Upper lobe of right lung (tissue), 1 donor: ENCODE data around the gene PPM1F. TPM values are rescaled to one million over a fixed set of nuclear protein-coding genes. Genes with fewer than 3 reads are reported as not detected.
A peak's percentile ranks its signal among the peaks of the same experiment; 100 is the strongest.

Experiments used
- ATAC-seq: fragments of 200-7000 bp; cut with Tn5 transposase; one replicate; pipeline ENCODE4 v1.9.1; 2020; ENCODE audit warnings: mild to moderate bottlenecking, moderate library complexity
- DNase-seq: peaks from one replicate; pipeline ENCODE4 v3.0.0-alpha.2; 2020
- H3K27ac ChIP-seq: fragments of 200-600 bp; one replicate; pipeline ENCODE4 v1.8.0; 2022
- H3K27me3 ChIP-seq: fragments of 200-600 bp; one replicate; pipeline ENCODE4 v1.8.0; 2022; ENCODE audit warnings: mild to moderate bottlenecking
- H3K36me3 ChIP-seq: fragments of 200-600 bp; one replicate; pipeline ENCODE4 v1.8.0; 2022
- H3K4me1 ChIP-seq: fragments of 200-600 bp; one replicate; pipeline ENCODE4 v1.8.0; 2022
- H3K4me3 ChIP-seq: fragments of 200-600 bp; one replicate; pipeline ENCODE4 v1.8.0; 2022; ENCODE audit warnings: mild to moderate bottlenecking
- H3K9me3 ChIP-seq: fragments of 200-600 bp; one replicate; pipeline ENCODE4 v1.8.0; 2022
- intact Hi-C: fragments of 100-400 bp; cut with DNase I; formaldehyde crosslinking; loops from one replicate; pipeline ENCODE4 v1.11.0; 2022
- total RNA-seq: library from RNA; stranded (reverse); fragmentation: NEBNext Ultra II Directional; extraction: Animal tissue kit (Norgen Biotek cat#: 25700); gene quantifications from one replicate; pipeline ENCODE4 v1.2.1, GENCODE V29; 2021
- TF ChIP-seq, protein P1 (sequence below): fragments of 200-600 bp; IDR thresholded peaks from one replicate; pipeline ENCODE4 v1.8.0; 2022; ENCODE audit warnings: antibody characterized with exemption
- donor health status: DM: no; HTN: yes; CAD: no; lungs with severe emphysema.

Gene PPM1F
- total RNA-seq, 1 donor from 2014 or later: 51.2 TPM

DNA sequence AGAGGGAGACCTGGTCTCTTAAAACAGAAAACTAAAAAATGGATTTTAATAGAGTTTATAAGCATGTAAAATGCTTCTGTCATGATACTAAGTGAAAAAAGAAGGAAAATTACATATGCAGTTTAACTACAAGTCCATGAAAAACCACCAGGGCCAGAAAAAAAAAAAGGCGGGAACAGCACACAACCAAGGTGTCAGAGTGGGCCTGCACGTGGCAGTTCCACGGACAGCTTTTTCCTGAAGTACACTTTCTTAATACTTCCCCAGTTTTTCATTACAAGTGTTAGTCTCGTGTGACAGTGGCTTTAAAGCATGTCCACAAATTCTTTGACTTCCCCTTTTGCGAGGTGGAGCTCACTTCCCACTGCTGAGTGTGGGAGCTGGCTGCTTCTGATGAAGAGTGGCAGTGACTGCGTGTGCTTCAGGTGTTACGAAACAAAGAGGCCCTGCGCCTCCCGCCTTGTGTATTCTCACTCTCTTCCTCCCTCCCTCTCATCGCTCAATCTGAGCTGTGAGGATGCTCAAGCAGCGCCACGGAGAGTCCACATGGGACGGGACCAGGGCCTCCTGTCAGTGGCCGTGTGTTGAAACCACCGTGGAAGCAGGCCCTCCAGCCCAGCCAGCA lies 16.4 kb downstream of the PPM1F start:
- ATAC-seq: peak; percentile 57
- TF ChIP-seq, protein P1, sequence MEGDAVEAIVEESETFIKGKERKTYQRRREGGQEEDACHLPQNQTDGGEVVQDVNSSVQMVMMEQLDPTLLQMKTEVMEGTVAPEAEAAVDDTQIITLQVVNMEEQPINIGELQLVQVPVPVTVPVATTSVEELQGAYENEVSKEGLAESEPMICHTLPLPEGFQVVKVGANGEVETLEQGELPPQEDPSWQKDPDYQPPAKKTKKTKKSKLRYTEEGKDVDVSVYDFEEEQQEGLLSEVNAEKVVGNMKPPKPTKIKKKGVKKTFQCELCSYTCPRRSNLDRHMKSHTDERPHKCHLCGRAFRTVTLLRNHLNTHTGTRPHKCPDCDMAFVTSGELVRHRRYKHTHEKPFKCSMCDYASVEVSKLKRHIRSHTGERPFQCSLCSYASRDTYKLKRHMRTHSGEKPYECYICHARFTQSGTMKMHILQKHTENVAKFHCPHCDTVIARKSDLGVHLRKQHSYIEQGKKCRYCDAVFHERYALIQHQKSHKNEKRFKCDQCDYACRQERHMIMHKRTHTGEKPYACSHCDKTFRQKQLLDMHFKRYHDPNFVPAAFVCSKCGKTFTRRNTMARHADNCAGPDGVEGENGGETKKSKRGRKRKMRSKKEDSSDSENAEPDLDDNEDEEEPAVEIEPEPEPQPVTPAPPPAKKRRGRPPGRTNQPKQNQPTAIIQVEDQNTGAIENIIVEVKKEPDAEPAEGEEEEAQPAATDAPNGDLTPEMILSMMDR: no peak
- Histone ChIP-seq H3K4me1 (peaks cover 55% of the 10 kb centered on the region), H3K4me3 (no peak overlapping the region), H3K36me3 (peaks cover 32% of the 10 kb centered on the region), H3K9me3 (no peaks in the 10 kb centered on the region), H3K27ac (peak overlapping the region; percentile 96), H3K27me3 (no peaks in the 10 kb centered on the region)
- intact Hi-C loops: loop anchor here (10.0 kb wide), 1 partner anchor 221 kb away; no protein-coding TSS in a partner anchor
- DNase-seq: peak; percentile 74

DNA sequence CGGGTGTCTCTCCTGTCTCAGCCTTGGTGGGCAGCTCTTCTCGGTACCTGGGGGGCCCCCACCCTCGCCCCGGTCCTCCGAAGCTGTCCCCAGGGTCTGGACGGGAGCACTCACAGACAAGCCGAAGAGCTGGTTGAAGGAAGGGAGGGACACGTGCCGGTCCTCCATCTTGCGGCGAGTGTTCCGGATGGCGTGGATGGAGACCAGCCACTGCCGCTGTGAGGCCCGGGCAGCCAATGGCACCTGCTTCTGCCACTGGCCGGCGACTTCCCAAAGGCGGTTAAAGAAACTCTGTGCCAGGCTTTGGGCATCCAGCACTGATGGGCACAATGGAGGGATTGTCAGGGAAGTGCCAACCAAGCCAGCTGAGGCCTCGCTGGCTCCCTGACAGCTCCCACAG lies 18.7 kb downstream of the PPM1F start:
- Histone ChIP-seq H3K9me3 (no peaks in the 10 kb centered on the region), H3K27me3 (no peaks in the 10 kb centered on the region), H3K27ac (no peak overlapping the region), H3K36me3 (peaks cover 56% of the 10 kb centered on the region), H3K4me3 (no peak overlapping the region), H3K4me1 (peaks cover 35% of the 10 kb centered on the region)
- DNase-seq (no peak), ATAC-seq (no peak)
- TF ChIP-seq, protein P1: no peak
- intact Hi-C loops: loop anchor here (10.0 kb wide), 1 partner anchor 219 kb away; no protein-coding TSS in a partner anchor

DNA sequence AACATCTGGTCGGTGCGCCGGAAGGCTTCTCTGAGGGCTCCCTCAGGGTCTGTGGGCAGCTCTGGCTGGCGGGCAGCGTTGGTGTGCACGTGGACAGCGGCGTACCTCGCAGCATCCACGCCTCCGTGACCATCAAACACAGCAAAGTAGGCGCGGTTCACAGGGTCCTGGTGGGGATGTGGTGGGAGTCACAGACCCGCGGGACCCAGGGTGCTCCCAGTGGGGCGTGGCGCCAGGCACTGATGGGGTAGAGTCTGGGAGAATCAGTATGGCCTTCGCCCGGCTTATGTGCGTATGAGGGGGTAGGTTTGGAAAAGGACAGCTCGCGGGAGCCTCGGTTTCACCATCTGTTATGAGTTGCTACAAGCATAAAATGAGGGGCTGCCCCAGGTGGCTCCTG lies 19.2 kb downstream of the PPM1F start:
- Histone ChIP-seq H3K9me3 (no peaks in the 10 kb centered on the region), H3K4me3 (no peak overlapping the region), H3K4me1 (peaks cover 30% of the 10 kb centered on the region), H3K36me3 (peaks cover 60% of the 10 kb centered on the region), H3K27ac (no peak overlapping the region), H3K27me3 (no peaks in the 10 kb centered on the region)
- ATAC-seq (no peak), DNase-seq (no peak)
- intact Hi-C loops: loop anchor here (10.0 kb wide), 1 partner anchor 219 kb away; no protein-coding TSS in a partner anchor
- TF ChIP-seq, protein P1: no peak

DNA sequence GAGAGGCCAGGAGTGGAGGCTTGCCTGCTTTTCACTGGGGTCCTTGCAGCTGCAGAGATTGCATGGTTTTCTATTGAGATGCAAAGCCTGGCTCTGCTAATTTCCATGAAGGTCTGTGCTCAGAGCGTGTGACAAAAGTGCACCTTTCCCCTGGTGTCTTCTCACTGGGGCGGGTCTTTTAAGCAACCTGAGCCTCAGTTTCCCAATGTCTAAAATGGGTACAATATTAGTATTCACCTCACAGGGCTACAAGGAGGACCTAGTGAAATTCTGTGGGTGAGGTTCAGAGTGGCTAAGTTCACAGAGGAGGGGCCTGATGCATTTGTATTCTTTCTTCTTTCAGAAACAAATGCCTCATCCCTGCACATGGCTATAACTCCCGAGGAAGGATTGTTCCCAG lies 20.3 kb downstream of the PPM1F start:
- no peak for DNase-seq
- no peaks in the 10 kb centered on the region for H3K27me3 ChIP-seq
- H3K36me3 ChIP-seq: peaks cover 60% of the 10 kb centered on the region
- no peak overlapping the region for H3K4me3 ChIP-seq
- no peak for ATAC-seq
- peaks cover 19% of the 10 kb centered on the region for H3K4me1 ChIP-seq
- no peak overlapping the region for H3K27ac ChIP-seq
- intact Hi-C loops: loop anchor here (10.0 kb wide), 1 partner anchor 218 kb away; no protein-coding TSS in a partner anchor
- TF ChIP-seq, protein P1: no peak
- H3K9me3 ChIP-seq: no peaks in the 10 kb centered on the region

DNA sequence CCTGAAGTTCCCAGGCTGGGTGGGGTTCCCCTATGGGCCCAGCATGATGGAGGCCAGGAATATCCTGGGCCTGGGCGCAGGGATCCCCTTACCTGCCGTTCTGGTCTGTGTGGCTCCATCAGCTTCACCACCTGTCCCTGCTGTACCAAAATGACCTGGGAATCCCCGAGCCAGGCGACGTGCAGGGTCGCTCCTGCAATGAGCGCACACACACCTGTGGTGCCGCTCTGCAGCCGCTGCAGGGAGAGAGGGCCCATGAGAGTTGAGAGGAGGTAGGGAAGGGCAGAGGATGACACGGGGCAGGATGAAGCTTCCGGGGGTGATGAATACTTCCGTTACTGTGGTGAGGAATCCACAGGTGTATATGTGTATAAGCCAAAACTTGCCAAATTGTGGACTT lies 21.6 kb downstream of the PPM1F start:
- Histone ChIP-seq H3K27ac (no peak overlapping the region), H3K9me3 (no peaks in the 10 kb centered on the region), H3K4me1 (peaks cover 6% of the 10 kb centered on the region), H3K36me3 (peaks cover 66% of the 10 kb centered on the region), H3K4me3 (no peak overlapping the region), H3K27me3 (no peaks in the 10 kb centered on the region)
- intact Hi-C loops: loop anchor here (10.0 kb wide), 1 partner anchor 216 kb away; no protein-coding TSS in a partner anchor
- DNase-seq (no peak), ATAC-seq (no peak)
- TF ChIP-seq, protein P1: no peak
